Activated CD4-positive, alpha-beta T cell treated with anti-CD3 and anti-CD28 coated beads, Interleukin-2, Interleukin-6, amounts not matched to agents 100 ng/mL and 50 ng/mL, durations not matched to agents 16 hours and 8 hours (primary cell): ENCODE measurements around the gene SPATA2.

Experiments
- DNase-seq: peaks from one replicate; pipeline ENCODE4 v3.0.0-alpha.2; 2020

Gene SPATA2

GRCh38 chr20:49853640-49854039 lies 61.7 kb downstream of the SPATA2 start:
- no peak for DNase-seq
